ENCODE measurements around the gene BRK1.

- TF ChIP-seq CTCF (IDR thresholded peaks at IDR 0.05) (no peak), EZH2 (IDR thresholded peaks at IDR 0.05; ENCODE audit: borderline replicate concordance, insufficient read depth, low read depth, low read length, poor library complexity, severe bottlenecking) (no peak)
Observed at GRCh38 chr3:10149226-10149625, 33.8 kb downstream of the BRK1 start.
